Loucy (cell line): Measurements from ENCODE around the gene RARB.

ENCODE experiments used
- EZH2phosphoT487 ChIP-seq: fragments of 200-600 bp; IDR thresholded peaks from 2 replicates; pipeline ENCODE4 v1.6.1; 2018; ENCODE audit warnings: antibody characterized with exemption, mild to moderate bottlenecking, moderate library complexity, borderline replicate concordance
- TF ChIP-seq, protein P1 (sequence below): fragments of 200-600 bp; sonication (generic); conservative IDR thresholded peaks from 2 replicates; pipeline ENCODE4 v1.5.1; 2014; ENCODE audit warnings: mild to moderate bottlenecking, antibody characterized with exemption, low read length

DNA sequence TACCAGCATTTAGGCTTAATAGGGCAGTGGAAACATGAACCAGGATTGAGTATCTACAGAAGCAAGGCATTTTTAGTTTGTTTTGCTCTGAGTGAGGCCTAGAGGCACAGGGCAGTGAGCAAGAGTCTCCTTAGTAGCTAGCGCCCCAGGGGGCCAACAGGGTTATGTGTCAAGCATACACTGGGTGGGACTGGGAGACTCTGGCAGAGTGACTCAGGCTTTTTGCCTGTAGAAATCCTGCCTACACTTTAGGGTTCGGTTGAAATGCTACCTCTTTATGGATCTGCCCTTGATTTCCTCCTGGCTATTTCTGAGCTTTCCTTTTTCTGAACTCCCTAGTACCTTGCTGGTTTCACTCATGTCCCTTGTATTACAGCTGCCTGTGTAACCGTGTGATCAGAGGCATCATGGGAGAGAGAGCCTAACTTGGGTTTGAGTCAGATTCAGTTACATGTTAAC lies 164.5 kb downstream of the RARB start:
- TF ChIP-seq, protein P1, sequence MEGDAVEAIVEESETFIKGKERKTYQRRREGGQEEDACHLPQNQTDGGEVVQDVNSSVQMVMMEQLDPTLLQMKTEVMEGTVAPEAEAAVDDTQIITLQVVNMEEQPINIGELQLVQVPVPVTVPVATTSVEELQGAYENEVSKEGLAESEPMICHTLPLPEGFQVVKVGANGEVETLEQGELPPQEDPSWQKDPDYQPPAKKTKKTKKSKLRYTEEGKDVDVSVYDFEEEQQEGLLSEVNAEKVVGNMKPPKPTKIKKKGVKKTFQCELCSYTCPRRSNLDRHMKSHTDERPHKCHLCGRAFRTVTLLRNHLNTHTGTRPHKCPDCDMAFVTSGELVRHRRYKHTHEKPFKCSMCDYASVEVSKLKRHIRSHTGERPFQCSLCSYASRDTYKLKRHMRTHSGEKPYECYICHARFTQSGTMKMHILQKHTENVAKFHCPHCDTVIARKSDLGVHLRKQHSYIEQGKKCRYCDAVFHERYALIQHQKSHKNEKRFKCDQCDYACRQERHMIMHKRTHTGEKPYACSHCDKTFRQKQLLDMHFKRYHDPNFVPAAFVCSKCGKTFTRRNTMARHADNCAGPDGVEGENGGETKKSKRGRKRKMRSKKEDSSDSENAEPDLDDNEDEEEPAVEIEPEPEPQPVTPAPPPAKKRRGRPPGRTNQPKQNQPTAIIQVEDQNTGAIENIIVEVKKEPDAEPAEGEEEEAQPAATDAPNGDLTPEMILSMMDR: 0 out of 2 replicates have a peak, but pooled peaks have one; percentile 23
- TF ChIP-seq EZH2phosphoT487: no peak
